NCI-H2029 (cell line): Measurements from ENCODE around the gene PLEKHA6.

Source experiments
- DNase-seq: peaks from one replicate; lab custom pipeline; 2025; lab: John Stamatoyannopoulos, UW

PLEKHA6 gene

DNA sequence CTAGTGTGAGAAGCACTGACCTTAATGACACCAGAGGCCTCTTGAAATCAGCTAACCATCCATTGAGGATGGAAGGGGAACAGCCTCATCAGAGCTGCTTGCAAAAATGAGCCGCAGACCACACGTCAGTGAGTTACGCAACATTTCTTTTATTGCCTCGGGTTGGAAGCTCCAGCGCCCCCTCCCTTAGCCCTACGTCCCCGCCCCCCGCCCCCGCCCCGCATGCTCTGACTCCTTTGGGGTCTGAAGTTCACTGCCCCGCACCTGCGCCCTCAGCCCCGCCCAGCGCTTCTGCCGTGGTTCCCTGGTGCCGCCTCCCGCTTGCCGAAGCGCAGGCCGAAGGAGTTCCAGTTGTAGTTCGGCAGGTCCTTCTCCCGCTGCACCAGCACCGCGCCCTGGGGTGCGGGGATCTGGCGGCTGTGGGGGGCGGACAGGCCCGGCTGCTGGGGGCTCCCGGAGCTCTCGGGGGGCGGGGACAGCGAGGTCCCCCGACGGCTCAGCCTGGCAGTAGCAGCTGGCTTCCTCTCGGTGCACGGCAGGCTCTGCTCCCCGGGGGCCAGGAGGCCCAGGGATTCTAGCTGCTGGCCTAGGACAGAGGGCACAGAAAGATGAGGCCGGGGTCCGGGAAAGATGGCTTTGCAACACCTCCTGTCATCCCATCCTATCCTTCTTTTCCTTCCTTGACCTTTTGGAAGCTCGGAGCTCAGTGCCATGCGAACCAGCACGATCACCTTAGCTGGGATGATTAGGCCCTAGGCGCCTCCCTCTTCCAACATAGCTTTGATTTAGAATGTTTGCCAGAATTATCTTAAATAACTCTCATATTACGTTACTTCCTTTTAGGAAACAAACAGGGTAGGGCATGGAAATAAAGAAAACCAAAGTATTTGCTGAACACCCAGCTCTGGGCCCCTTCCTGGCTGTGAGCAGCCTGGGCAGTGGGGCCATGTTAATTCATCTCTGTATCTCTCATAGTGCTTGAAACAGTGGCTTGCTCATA is 169.2 kb downstream of the PLEKHA6 start:
- no peak for DNase-seq

GRCh38 chr1:204188959-204189639 is 170.6 kb downstream of the PLEKHA6 start:
- no peak for DNase-seq

DNA sequence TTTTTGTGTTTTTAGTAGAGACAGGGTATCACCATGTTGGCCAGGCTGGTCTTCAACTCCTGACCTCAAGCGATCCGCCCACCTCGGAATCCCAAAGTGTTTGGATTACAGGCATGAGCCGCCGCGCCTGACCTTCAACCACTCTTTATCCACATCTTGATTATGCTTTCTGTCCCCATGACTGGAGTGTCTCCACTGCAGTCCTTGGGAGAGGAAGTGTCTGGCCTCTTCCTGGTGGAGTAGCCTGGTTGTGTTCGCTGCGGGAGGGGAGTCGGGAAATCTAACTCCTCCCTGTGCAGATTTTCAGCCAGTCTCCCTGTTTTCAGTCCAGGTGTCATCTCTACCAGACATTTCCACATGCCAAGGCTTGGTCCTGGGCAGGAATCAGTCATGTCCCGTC is 173.1 kb downstream of the PLEKHA6 start:
- DNase-seq: no peak

DNA sequence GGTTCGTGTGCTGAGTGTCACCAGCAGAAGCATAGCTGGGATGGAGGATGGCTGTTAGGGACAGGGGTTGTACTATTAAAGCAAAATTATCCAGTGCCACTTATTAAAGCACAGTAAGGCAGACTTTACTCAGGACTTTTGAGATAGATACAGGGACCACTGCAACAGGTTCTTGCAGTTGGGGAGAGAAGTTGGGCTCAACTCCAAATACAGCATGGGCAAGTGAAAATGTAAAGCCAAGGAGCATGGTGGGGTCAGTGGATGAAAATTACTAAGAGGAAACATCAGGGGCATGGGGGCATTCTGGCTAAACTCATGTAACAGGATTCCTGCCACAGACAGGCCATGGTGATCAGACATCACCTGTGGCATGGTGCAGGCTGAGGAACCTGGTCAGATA is 178.6 kb downstream of the PLEKHA6 start:
- DNase-seq: no peak

- DNase-seq: no peak
Measured at GRCh38 chr1:204180133-204180532, 179.6 kb downstream of the PLEKHA6 start.

DNA sequence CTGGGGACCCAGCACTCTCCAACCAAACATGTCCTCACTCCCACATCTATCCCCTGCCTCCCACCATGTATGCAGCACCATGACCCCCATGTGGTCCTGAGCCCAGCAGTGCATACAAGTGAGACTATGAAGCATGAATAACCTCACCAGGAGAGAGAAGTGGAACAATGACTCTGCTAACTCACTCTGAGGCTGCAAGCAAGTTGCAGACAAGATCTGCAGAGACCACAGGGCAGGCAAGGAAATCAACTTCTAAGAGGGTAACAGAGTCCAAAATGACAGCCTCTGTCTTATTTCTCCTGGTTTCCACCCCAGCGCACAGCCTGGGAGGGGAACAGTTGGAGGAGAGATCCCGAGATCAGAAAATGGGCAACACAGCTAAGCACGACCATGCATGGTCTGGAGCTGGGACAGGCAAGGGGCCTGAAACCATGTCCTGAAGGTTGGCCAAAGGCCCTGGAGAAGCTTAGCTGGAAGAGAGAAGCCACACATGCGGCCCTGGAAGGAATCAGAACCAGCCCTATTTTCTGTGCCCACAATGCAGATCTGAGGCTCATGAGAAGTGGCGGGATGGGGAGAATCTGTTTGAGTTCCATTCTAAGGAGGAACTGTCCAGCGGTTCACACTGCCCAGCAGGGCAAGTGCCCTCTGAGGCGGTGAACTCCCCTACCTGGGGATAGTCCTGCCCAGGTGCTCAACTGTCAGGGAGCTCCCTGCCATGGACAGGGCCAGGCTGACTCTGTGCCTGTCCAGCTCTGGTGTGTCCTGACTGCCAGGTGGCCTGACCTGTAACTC is 181.0 kb downstream of the PLEKHA6 start:
- DNase-seq: no peak

- DNase-seq: no peak
Measured at GRCh38 chr1:204177133-204177532, 182.6 kb downstream of the PLEKHA6 start.

- no peak for DNase-seq
Measured at GRCh38 chr1:204176049-204176448, 183.7 kb downstream of the PLEKHA6 start.

DNA sequence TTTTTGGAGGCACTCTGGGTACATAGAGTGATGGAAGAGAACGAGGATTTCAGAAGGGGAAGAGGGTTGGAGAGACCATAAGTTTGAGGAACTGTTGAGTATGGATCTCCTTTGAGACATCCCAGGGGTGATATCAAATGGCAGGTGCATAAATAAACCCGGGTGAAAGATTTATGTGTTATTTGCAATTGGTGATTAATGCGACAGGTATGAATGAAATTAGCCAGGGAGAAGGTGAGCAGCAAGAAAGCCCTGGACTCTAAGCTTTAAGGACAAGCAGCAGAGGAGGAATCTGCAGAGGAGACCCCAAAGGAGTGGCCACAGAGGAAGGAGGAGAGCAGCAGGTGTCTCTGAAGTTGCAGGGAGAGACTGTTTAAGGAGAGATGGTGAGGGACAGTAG is 184.8 kb downstream of the PLEKHA6 start:
- no peak for DNase-seq

GRCh38 chr1:204172404-204173029 is 187.2 kb downstream of the PLEKHA6 start:
- DNase-seq: no peak

GRCh38 chr1:204171751-204172178 is 188.0 kb downstream of the PLEKHA6 start:
- DNase-seq: no peak

DNA sequence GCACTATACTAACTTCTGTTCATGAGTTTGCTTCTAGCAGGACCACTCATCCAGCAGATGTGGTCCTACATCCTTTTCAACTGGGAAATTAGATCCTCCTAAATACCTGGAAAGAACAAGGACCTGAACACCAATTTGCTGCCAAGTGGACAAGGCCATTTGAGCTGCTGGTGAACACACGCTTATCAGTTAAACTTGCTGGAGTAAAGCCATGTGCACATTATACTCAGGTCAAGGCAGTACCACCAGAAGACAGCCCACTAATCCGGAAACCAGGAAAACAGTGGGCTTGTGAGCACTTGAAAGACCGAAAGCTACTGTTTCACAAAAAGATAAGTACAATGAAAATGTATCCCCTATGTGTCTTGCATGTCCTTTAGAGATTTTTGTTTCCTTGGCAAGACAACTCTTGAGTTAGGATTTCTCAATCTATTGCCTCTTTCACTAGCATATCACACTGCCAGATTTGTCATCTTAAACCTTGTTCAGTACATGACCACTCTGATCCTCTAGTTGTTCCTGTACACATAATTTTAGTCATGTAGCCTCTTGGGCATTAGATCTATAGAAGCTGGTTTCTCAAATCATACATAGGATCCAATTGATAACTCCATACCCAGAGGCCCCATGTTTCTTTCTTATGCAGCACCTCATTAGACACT is 189.1 kb downstream of the PLEKHA6 start:
- DNase-seq: no peak

DNA sequence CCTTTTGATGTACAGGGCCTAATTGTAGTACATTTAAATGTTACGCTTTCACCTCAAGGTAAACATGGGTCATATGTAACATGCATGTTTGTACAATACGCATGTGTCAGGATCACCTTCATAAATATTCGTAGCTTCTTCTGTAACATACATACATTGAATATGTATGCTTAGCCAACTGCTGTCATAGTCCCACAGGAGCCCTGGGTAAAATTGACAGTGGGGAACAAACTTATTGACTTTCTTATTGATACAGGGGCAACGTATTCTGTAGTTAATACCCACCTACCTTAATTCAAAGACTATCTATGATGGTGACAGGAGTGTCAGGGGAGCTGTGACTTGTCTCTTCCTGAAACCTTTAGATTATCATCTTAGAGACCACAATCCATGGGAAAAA is 189.9 kb downstream of the PLEKHA6 start:
- no peak for DNase-seq
